Mucosa of descending colon (tissue), 3 donors: ENCODE results near the gene PDLIM7. TPM values are rescaled to one million over a fixed set of nuclear protein-coding genes. Genes with fewer than 3 reads are reported as not detected.

Source experiments
- ATAC-seq: fragments of 200-7000 bp; cut with Tn5 transposase; one replicate; pipeline ENCODE4 v1.9.1; 2020; ENCODE audit warnings: mild to moderate bottlenecking, moderate library complexity
- DNase-seq, 3 donors: peaks; one replicate each; pipeline ENCODE4 v3.0.0-alpha.2; 2020
- H3K36me3 ChIP-seq: fragments of 200-600 bp; one replicate; pipeline ENCODE4 v1.8.0; 2021; ENCODE audit warnings: low read depth, mild to moderate bottlenecking
- H3K4me1 ChIP-seq: fragments of 200-600 bp; one replicate; pipeline ENCODE4 v1.8.0; 2021; ENCODE audit warnings: low read depth, mild to moderate bottlenecking
- H3K4me3 ChIP-seq: fragments of 200-600 bp; one replicate; pipeline ENCODE4 v1.8.0; 2021; ENCODE audit warnings: mild to moderate bottlenecking
- H3K9me3 ChIP-seq: fragments of 200-600 bp; one replicate; pipeline ENCODE4 v1.8.0; 2021; ENCODE audit warnings: mild to moderate bottlenecking
- CTCF ChIP-seq: fragments of 200-600 bp; IDR thresholded peaks from one replicate; pipeline ENCODE4 v1.8.0; 2022; ENCODE audit warnings: antibody characterized with exemption, mild to moderate bottlenecking
- intact Hi-C, 2 donors: fragments of 100-400 bp; cut with DNase I in 1 of 2; cut with micrococcal nuclease in 1 of 2; formaldehyde crosslinking; loops; one replicate each; pipeline versions ENCODE4 v1.11.0 to v1.11.1; 2022; cut with DNase I, micrococcal nuclease
- total RNA-seq, 3 donors: library from RNA; stranded (reverse); fragmentation: NEBNext Ultra II Directional in 2 of 3; extraction: Animal tissue kit (Norgen Biotek cat#: 25700) in 2 of 3; gene quantifications; one replicate each; pipeline versions ENCODE4 v1.2.1 to v1.2.4, GENCODE V29; 2021 to 2023
- donor health status: DM: no; HTN: no; CAD: no; lungs with moderate emphysema.
- donor health status: DM: no; HTN: no; CAD: no.
- donor health status: DM: no; HTN: yes; CAD: no.

The PDLIM7 gene
- total RNA-seq, 3 donors from 2014 or later = 12.9 to 333 (median 54.0) TPM

GRCh38 chr5:177443144-177443983, 54.0 kb downstream of the PDLIM7 start:
- DNase-seq = peak in 1 of 3 donors; percentile 37
- no peak for ATAC-seq
- intact Hi-C loops = no loop called here
- H3K36me3 ChIP-seq = no peaks in the 10 kb centered on the region
- no peak overlapping the region for H3K4me3 ChIP-seq
- TF ChIP-seq CTCF = no peak
- H3K4me1 ChIP-seq = peaks cover 21% of the 10 kb centered on the region
- no peaks in the 10 kb centered on the region for H3K9me3 ChIP-seq

GRCh38 chr5:177442066-177442826, 55.2 kb downstream of the PDLIM7 start:
- DNase-seq (peak in 1 of 3 donors; percentile 45), ATAC-seq (no peak)

GRCh38 chr5:177440990-177441780, 56.2 kb downstream of the PDLIM7 start:
- no peak overlapping the region for H3K4me3 ChIP-seq
- peaks cover 7% of the 10 kb centered on the region for H3K4me1 ChIP-seq
- ATAC-seq = no peak
- H3K9me3 ChIP-seq = no peaks in the 10 kb centered on the region
- no peaks in the 10 kb centered on the region for H3K36me3 ChIP-seq
- TF ChIP-seq CTCF = no peak
- peak in 1 of 3 donors; percentile 45 for DNase-seq
- intact Hi-C loops = no loop called here

More at GRCh38 chr5:177442066-177442826, 55.2 kb downstream of the PDLIM7 start:
- intact Hi-C loops = no loop called here
- Histone ChIP-seq H3K4me1 (peaks cover 13% of the 10 kb centered on the region), H3K9me3 (no peaks in the 10 kb centered on the region), H3K4me3 (no peak overlapping the region), H3K36me3 (no peaks in the 10 kb centered on the region)
- TF ChIP-seq CTCF = no peak

GRCh38 chr5:177440211-177440989, 57.0 kb downstream of the PDLIM7 start:
- Histone ChIP-seq H3K9me3 (no peaks in the 10 kb centered on the region), H3K4me3 (no peak overlapping the region), H3K4me1 (peaks cover under 1% of the 10 kb centered on the region), H3K36me3 (no peaks in the 10 kb centered on the region)
- DNase-seq (no peak), ATAC-seq (no peak)
- TF ChIP-seq CTCF = no peak
- intact Hi-C loops = no loop called here
